Stomach (tissue), 4 donors: Measurements from ENCODE around the gene ZBTB42.

ENCODE experiments used
- CTCF ChIP-seq, 7 experiments: fragments of 450-650 bp in 4 of 7; fragments of 200-600 bp in 3 of 7; sonication (generic) in 3 of 7; IDR thresholded peaks; one replicate each; pipeline ENCODE4 v1.5.1; 2016 to 2019; ENCODE audit warnings: antibody characterized with exemption in 7 of 7, control low read depth in 2 of 7, mild to moderate bottlenecking in 1 of 7
- POLR2A ChIP-seq, 4 donors: fragments of 450-650 bp; IDR thresholded peaks; one replicate each; pipeline ENCODE4 v1.6.1; 2016; ENCODE audit warnings: antibody characterized with exemption in 4 of 4, control low read depth in 2 of 4, mild to moderate bottlenecking in 1 of 4, moderate library complexity in 1 of 4
- POLR2AphosphoS5 ChIP-seq, 3 donors: sonication (generic); formaldehyde crosslinking; IDR thresholded peaks; one replicate each; pipeline ENCODE4 v1.6.1; 2016; ENCODE audit warnings: antibody characterized with exemption in 3 of 3

DNA sequence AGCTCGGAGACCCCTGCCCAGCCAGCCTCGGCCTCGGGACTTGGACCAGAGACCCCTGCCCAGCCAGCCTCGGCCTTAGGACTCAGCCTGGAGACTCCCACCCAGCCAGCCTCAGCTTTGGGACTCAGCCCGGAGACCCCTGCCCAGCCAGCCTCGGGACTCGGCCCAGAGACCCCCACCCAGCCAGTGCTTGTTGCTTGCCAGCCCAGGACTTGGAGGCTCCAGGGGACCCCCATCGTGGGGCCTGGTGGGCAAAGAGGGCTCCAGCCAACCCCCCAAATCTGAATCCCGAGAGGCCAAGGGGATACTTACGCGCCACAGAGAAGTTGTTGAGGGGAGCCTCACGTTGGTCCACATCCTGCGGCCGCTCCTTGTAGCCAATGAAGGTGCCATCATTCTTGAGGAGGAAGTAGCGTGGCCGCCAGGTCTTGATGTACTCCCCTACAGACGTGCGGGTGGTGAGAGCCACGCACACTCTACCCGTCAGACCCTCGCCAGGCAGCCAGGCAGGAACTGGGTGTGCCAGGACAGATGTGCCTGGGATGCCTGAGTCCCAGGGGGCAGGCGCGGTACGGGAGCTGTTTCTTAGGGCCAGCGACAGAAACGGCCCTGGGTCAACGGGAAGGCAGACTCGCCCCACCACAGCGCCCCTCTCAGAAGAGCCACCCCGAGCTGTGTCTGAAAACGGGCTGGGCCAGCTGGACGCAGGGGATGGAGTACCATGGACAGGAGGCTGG is 21.0 kb upstream of the ZBTB42 start:
- TF ChIP-seq POLR2AphosphoS5 (IDR thresholded peaks at IDR 0.05): no peak
- no peak for TF ChIP-seq CTCF (IDR thresholded peaks at IDR 0.05)
- TF ChIP-seq POLR2A (IDR thresholded peaks at IDR 0.05): no peak
